CD4-positive, alpha-beta T cell treated with Interleukin-17A for 4 hours (primary cell): Measurements from ENCODE around the gene SLC46A2.

Experiments
- DNase-seq: peaks from one replicate; pipeline ENCODE4 v3.0.0-alpha.2; 2020; ENCODE audit warnings: mixed read lengths

SLC46A2 gene, protein sequence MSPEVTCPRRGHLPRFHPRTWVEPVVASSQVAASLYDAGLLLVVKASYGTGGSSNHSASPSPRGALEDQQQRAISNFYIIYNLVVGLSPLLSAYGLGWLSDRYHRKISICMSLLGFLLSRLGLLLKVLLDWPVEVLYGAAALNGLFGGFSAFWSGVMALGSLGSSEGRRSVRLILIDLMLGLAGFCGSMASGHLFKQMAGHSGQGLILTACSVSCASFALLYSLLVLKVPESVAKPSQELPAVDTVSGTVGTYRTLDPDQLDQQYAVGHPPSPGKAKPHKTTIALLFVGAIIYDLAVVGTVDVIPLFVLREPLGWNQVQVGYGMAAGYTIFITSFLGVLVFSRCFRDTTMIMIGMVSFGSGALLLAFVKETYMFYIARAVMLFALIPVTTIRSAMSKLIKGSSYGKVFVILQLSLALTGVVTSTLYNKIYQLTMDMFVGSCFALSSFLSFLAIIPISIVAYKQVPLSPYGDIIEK

DNA sequence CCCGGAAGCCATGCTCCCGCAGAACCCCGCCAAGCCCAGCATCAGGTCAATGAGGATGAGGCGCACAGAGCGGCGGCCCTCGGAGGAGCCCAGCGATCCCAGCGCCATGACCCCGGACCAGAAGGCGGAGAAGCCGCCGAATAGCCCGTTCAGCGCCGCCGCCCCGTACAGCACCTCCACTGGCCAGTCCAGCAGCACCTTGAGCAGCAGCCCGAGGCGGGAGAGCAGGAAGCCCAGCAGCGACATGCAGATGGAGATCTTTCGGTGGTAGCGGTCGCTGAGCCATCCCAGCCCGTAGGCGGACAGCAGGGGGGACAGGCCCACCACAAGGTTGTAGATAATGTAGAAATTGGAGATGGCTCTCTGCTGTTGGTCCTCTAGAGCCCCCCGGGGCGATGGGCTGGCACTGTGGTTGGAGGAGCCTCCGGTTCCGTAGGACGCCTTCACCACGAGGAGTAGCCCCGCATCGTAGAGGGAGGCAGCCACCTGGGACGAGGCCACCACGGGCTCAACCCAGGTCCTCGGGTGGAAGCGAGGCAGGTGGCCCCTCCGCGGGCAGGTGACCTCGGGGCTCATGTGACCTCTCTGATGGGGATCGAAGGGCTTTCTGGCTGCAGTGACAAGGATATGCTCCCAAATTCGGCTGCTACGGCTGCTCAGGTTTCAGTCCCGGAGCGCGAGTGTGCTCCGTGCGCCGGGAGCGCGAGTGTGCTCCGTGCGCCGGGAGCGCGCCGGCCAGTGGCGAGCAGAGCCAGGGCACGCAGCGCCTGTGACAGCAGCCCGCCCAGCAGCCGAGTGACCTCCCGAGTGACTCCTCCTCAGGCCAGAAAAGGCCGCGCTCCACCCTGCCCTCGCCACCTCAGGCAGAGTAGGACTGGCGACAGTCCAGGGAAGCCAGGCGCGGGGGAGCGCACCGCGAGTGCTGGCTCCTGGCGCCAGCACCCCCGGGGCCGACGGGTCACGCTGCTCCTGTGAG, at the start of gene SLC46A2:
Gene SLC46A2 (minus strand): TSS at position 771 of the 976 bp plus-strand sequence. CDS start 195 bp downstream, at position 576.
- no peak for DNase-seq

DNA sequence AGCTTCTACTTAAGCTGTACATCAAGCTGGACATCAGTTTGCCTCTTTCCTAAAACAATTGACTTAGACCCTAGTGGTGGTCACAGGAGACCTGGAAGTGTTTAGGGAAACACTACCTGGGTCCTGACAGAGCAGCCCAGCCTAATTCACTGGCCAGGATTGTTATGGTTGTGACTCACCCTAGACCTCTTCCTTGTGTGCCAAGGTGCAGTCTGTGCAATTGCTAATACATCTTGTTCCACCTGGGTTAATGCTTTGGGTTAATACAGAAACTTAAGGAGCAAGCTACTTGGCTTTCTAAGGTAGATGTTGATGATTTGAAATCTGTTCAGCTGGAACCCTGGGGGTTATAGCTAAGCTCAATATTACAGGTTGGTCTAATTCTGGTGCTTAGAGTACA, 48.7 kb upstream of the SLC46A2 start:
- DNase-seq = no peak

DNA sequence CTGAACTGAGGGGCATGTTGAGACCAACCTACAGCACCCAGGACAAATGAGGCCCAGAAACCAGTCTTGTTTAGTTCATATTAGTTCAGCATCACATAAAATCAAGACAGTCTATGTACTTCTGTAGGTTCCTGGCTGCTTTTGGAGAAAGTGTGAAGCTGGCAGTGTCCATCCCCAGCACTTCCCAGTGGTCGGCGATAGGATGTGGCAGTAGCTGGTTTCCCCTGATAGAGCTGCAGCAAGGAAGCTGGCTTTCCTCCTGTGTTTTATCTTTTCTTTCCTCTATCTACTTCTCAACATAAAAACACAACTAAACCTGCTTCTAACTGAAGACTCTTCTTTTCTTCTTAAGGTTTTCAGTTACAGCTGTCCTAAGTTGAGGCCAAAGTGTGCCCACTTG, 43.0 kb upstream of the SLC46A2 start:
- DNase-seq = no peak

DNA sequence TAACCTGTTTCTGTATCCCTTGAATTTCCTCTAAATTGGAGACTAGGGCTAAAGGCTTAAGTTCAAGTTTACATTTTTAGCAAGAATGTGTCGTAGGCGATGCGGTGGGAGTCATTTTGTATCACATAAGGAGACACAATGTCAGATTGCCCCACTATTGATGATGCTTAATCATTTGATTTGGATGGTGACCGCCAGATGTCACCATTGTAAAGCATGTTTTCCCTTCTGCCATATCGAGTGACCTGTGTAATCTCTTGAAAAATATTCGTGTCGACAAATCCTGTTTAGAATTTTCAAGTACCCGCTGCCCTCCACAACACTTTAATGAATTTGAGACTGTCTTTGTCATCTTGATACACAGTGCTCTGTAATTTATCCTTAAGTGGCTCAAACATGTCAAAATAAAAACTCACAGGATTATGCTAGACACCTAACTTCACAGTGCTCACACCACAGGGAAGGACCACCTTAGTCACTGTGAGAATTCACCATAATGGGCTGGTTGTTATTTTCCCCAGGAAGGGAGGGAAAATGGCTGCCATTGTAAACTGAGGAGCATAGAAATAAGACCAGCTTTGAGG, 34.5 kb upstream of the SLC46A2 start:
- DNase-seq = no peak

DNA sequence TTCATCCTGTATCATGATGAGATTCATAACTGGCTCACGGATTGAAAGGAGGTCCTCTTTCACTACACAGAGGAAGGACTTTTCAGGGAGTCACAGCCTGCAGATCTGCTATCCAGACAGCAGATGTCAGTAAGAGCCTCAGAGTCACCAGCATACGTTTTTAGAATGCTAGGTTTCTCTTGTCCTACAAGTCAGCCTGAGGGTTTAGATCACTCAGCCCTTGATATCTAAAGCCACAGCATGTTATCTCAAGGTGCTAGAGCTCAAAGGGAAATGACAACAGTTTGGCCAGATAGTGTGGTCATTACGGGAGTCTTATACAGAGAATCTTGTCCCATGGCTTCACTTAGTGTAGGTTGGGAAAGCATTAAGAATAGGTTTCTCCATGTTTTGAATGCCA, 30.9 kb upstream of the SLC46A2 start:
- DNase-seq = no peak

DNA sequence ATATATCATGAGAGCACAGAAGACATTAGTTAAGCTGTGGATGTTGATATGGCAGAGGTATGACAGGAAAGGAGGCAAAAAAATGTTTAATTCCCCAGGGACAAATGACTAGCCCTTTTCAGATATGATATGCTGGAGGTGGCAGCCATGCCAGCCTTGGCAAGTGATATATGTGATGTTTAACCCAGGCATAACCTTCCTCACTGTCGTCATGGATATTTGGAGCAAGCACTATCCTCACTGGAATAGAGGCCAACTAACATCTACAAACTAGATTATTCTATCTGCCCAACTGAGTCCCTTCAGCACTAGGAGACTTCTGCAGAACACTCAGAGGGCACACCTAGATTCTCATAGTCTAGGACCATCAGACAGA, 27.3 kb upstream of the SLC46A2 start:
- no peak for DNase-seq

DNA sequence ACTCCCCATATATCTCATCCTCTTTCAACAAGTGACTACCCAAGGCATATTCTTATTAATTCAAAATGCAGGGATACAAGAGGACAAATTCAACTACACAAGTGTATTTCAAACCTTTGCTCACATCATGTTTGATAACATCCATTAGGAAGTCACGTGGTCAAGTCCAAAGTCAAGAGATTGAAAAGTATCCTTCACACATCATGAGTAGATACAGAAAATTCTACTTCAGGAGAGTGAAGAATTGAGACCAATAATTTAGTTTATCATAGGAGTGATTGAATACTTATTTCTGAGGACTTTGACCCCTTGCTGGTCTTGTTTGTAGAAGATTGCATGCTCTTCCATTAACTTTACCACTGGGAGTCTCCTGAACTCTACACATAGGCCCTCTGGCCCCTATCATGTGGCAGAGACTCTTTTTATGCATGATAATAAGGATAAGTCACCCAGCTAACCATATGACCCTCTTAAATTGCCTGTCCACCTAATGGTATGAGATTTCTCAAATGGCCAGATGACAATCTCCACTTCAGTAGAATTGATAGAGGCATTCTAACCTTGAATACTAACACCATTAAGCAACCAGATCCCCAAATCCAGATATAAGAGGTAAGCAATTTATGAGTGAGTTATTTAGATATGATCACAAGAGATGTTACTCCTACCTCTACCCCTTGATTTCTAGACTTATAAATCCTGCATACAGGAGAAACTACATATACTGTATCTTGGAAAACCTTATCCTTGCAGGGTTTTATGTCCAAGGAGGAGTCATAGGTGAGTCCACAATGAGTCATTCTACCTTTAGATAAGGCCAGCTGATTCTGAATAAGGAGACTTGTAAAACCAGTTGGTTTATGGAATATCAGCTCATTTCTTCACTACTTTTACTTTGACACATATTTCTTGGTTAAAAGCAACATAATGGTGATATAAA, 26.6 kb upstream of the SLC46A2 start:
- DNase-seq = no peak

DNA sequence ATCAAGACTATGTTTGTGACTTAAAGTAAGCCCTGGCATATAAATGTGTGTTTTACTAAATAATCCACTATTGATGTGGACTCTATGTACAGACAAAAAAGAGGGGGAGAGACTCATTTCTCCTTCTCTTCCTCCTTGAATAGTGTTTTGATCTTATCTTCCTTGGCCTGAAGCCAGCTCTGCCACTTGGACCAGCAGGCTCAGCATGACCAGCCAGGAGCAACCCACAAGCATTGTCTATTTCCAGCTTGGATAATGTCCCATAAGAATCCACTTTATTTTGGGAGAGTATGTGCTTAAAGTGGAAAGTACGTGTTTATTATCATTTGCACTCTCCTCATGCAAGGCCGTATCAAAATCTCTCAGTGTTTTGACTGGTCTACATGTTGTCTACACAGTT, 23.8 kb upstream of the SLC46A2 start:
- DNase-seq = no peak

DNA sequence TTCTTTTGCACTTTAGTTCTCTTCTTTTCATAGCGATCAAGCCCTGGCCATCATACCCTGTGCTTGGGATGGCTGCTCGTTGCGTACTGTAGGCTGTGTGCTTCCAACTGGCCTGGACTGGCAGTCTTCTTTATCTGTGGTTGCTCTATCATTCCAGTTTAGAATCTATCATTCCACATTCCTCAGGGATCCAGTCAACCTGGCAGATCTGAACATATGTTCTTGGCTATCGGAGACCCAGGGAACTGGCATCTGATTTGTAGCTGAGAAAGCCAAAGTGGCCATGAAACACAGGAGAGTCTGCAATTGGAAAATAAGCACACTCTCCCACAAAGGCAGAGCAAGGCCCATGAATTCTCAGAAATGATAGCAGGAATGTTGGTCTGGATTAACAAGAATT, 22.6 kb upstream of the SLC46A2 start:
- DNase-seq = no peak

DNA sequence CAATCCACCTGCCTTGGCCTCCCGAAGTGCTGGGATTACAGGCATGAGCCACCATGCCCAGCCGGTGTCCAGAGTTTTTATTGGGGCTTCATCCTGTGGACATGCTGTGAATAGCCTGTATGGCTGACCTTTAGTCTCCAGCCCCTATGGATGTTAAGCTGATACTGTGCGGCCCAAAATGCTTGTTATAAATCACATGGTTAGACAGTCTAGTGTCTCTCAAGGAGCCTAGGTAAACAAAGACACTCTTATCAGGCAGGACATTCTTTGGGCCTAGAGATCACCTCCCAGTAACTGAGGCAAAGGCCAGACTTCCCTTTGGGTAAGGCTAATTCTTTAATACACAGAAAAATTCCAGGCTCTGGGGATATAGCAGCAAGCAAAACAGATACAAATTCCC, 22.0 kb upstream of the SLC46A2 start:
- no peak for DNase-seq

DNA sequence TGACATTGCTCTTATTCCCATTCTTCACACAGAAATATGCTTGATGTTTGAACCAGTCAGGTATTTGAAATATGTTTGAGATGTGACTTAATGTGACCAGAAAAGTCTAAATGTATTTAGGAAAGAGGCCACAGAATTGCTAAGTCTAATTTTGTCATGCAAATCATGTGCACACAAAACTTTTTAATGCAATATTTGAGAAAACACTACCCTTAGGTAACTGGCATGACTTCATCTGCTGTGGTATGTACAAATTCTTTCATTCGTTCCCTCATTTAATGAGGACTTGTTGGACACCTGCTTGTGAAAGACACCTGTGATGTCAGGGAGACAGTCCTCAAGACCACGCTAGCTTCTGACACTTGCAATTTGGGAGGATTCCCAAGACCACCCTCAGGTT, 21.1 kb upstream of the SLC46A2 start:
- no peak for DNase-seq

DNA sequence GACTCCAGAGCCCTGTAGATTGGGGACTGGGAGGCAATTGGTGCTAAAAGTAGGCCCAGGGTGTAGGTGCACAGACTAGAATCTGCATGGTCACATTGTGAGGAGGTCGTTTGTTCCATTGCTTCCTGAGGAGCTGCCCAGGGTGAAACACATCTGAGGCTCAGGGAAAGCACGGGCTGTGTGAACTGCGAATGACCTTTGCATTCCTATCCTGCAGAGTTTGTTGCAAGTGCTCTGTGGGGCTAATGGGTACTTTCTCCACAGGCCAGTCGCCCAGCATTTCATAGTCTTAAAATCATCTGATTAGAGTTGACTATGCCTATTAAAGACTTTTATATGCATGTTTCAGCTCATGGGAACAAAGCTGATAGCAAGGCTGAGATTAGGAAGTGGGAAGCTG, 14.4 kb upstream of the SLC46A2 start:
- DNase-seq = no peak

DNA sequence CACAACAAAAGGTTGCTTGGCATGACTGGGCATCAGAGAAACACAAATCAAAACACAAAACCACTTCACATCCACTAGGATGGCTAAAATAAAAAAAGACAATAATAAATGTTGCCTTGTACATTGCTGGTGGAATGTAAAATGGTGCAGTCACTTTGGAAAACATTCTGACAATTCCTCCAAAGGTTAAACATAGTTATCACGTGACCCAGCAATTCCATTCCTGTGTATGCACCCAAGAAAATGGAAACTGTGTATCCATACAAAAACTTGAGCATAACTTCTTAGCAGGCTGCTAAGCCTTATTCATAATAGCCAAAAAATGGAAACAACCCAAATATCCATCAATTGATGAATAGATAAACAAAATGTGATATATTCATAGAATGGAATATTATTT, 10.2 kb upstream of the SLC46A2 start:
- DNase-seq = no peak

DNA sequence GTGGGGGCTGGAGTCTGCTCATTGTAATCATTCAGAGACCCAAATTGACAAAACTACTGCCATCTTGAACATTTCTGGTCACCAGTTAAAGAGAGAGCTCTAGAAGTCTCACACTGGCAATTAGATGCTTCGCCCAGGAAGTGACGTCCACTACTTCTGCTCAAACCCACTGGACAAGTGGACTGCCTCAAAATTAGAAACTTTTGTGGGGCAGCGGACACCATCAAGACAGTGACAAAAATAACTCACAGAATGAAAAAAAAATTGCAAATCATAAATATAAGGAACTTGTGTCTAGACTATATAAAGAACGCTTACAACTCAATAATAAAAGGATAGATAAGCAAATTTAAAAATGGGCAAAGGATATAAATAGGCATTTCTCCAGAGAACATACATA, 9.8 kb upstream of the SLC46A2 start:
- no peak for DNase-seq

DNA sequence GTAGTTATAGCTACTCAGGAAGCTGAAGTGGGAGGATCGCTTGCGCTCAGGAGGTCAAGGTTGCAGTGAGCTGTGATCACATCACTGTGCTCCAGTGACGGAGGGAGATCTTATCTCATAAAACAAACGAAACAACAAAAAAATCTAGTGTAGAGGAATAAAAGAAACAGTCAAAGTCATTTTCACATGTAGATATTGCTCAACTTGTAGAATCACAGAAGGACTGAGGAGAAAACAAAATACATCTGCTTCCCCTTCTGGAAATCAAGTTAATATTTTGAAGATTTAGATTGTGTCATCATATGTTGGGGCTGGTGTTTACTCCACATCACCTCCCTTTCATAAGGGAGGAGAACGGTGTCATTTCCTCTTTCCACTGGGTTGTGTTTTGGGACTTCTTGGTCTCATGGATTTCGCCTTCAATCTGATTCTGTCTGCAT, 8.2 kb upstream of the SLC46A2 start:
- no peak for DNase-seq

DNA sequence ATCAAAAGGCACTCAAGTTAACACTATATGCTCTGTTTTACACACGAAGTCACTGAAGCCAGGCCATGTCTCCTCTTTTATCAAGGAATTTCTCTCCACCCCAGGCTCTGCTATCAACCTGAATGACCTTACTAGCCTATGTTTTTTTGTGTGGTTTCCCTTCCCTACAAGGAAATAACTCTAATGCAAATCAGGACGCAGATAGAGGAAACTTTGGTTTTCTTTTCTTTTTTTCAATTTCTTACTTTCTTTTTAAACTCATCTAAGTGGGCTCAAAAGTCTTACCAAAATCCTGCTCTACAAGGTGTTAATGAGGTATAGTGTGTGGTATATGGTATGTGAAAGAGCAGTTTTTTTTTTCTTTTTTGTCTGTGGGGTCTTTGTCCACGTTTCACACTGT, 5.5 kb upstream of the SLC46A2 start:
- no peak for DNase-seq

DNA sequence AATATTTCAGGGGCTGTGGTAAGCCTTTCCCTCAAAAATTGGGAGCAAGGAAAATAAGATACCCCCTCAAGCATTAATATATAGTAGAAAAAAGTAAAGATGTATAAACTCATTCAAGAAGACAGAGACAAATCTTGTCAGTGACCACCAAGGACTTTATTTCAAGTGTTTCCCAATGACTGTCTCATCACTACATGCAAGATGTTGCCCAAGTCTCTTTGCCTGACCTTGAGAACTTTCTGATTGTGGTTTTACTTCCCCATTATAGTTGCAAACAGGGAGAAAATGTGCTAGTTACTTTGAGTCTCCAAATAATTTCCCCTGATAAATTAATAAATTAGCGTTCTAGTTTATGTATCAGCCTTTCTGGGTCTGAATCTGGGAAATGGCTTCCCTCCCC, 4.0 kb upstream of the SLC46A2 start:
- DNase-seq = no peak

DNA sequence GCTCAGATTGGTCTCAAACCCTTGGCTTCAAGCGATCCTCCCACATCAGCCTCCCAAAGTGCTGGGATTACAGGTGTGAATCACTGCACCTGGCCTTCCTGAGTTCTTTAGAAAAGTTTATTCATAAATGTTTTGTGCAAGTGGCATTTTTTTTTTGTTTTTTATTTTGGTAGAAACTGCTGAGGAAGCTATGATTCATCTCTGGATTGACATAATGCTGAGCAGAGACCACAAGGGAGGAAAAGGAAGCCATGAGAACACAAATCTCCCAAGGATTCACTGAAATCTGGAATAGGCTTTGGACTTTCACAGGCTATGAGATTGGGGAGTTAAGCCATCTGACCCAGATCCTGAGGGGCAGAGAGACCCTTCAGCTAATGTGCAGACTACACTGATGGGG, 3.4 kb upstream of the SLC46A2 start:
- no peak for DNase-seq

DNA sequence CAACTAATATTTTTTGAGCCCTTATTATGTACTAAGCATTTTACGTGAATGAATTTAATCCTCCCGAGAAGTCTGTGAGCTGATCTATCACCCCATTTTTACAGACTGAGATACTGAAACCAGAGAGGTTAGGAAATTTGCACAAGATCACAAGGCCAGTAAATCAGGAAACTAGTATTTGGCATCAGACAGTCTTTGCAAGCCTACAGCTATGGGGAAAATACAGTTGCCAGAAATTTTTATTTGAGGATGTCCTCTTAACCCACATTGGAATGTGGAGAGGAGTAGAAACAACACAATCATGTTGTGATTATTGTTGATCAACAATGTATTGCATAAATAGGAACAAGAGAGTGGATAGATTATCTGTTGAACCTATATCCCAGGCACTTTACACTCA, 2.3 kb upstream of the SLC46A2 start:
- DNase-seq = no peak

DNA sequence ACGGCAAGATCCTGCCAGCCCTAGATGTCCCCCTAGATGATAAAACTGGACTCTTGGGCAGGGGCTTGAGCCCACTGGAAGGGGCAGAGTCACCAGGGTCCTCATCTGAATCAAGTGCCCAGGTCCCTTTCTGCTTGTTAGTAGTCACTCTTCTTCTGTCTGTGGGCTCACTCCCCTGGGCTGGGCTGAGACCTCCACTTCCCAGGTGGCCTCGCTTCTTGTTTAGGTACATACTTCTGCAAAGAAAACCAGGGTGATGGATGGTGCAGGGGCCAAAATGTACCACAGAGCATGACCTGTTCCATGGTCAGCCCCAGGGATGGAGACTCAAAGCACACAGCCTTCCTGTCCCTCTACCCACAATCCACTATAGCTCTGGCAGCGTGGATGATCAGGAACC, 845 bp upstream of the SLC46A2 start:
- DNase-seq = no peak

DNA sequence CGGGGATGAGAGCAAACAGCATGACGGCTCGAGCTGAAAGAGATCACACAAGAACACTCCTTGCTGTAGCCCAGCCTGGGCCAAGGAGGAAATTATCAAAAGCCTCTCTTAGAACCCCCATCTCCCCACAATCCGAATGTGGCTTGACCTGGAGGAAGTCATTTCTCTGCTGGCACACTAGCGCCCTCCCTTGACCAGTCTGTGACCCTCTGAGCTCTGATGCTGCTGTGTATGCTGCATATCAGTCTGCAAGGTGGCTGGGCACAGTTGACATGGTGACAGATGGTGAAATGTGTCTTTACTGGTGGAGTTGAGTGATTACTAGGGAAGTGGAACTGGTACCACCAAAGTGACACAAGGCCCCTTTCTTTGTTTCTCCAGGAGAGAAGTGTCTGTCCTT, 3.3 kb downstream of the SLC46A2 start:
- no peak for DNase-seq

DNA sequence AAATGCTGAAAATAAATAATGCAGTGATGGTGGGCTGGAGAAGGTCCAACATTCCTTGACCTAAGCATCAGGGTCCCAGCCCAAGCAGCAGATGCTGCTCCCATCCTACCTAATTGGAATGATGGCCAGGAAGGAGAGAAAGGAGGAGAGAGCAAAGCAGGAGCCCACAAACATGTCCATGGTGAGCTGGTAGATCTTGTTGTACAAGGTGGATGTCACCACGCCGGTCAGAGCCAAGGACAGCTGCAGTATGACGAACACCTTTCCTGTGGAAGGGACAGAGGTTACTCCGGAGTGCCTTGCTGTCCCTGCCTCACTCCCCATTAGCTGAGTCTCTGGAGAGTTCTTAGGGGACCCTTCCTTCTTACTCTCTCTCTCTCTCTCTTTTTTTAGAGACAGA, 4.3 kb downstream of the SLC46A2 start:
- DNase-seq = no peak
